WTC11 (cell line): ENCODE measurements around the gene NIP7. TPM values are rescaled to one million over a fixed set of nuclear protein-coding genes. Genes with fewer than 3 reads are reported as not detected.

Experiments used
- ATAC-seq: fragments of 200-7000 bp; cut with Tn5 transposase; 2 replicates; pipeline ENCODE4 v1.10.0; 2021; ENCODE audit warnings: mild to moderate bottlenecking, moderate library complexity
- CTCF ChIA-PET: fragments of 300-600 bp; sonication (Branson Sonifier 250); formaldehyde crosslinking; loops from one replicate; lab custom pipeline; 2021; ENCODE audit warnings: antibody characterized with exemption; lab: Charles Lee
- POLR2A ChIA-PET: fragments of 350-600 bp; sonication (Branson Sonifier 250); formaldehyde crosslinking; loops from one replicate; lab custom pipeline; 2021; ENCODE audit warnings: antibody characterized with exemption; lab: Charles Lee
- DNase-seq: peaks from one replicate; pipeline ENCODE4 v3.0.0; 2021; ENCODE audit warnings: low spot score
- H3K27ac Mint-ChIP-seq: 2 replicates; pipeline ENCODE4 v1.8.0; 2021; ENCODE audit warnings: mixed read lengths
- H3K27me3 Mint-ChIP-seq: 2 replicates; pipeline ENCODE4 v1.8.0; 2021; ENCODE audit warnings: low read depth, mild to moderate bottlenecking, moderate library complexity, mixed read lengths
- H3K36me3 Mint-ChIP-seq: 2 replicates; pipeline ENCODE4 v1.8.0; 2021; ENCODE audit warnings: mixed read lengths
- H3K4me1 Mint-ChIP-seq: 2 replicates; pipeline ENCODE4 v1.8.0; 2022; ENCODE audit warnings: mixed read lengths
- H3K4me3 Mint-ChIP-seq: 2 replicates; pipeline ENCODE4 v1.8.0; 2021; ENCODE audit warnings: mild to moderate bottlenecking, moderate library complexity, mixed read lengths
- H3K9me3 Mint-ChIP-seq: 2 replicates; pipeline ENCODE4 v1.8.0; 2021; ENCODE audit warnings: mixed read lengths
- ATF1 ChIP-seq: sonication (generic); formaldehyde crosslinking; IDR thresholded peaks from 2 replicates; pipeline ENCODE4 v1.8.1; 2023; ENCODE audit warnings: mild to moderate bottlenecking, moderate library complexity, missing genetic modification reagents
- E2F1 ChIP-seq: sonication (generic); formaldehyde crosslinking; IDR thresholded peaks from 2 replicates; pipeline ENCODE4 v1.8.0; 2022; ENCODE audit warnings: mild to moderate bottlenecking, missing genetic modification reagents
- ETV6 ChIP-seq: sonication (generic); formaldehyde crosslinking; IDR thresholded peaks from 2 replicates; pipeline ENCODE4 v1.8.1; 2022; ENCODE audit warnings: mild to moderate bottlenecking, missing genetic modification reagents
- HMGXB4 ChIP-seq: sonication (generic); formaldehyde crosslinking; IDR thresholded peaks from 2 replicates; pipeline ENCODE4 v1.8.1; 2023; ENCODE audit warnings: mild to moderate bottlenecking, moderate library complexity, missing genetic modification reagents
- MYBL2 ChIP-seq: sonication (generic); formaldehyde crosslinking; IDR thresholded peaks from 2 replicates; pipeline ENCODE4 v1.8.1; 2023; ENCODE audit warnings: mild to moderate bottlenecking, moderate library complexity, missing genetic modification reagents
- NR2C2 ChIP-seq: sonication (generic); formaldehyde crosslinking; IDR thresholded peaks from 2 replicates; pipeline ENCODE4 v1.8.0; 2022; ENCODE audit warnings: mild to moderate bottlenecking, missing genetic modification reagents
- NR3C1 ChIP-seq: sonication (generic); formaldehyde crosslinking; conservative IDR thresholded peaks from 2 replicates; pipeline ENCODE4 v1.8.1; 2023; ENCODE audit warnings: low read depth, mild to moderate bottlenecking, missing genetic modification reagents
- PRRX2 ChIP-seq: fragments of 250-450 bp; sonication (Bioruptor Pico); IDR thresholded peaks from 2 replicates; pipeline ENCODE4 v1.8.0; 2021; ENCODE audit warnings: mild to moderate bottlenecking
- RORB ChIP-seq: fragments of 250-450 bp; sonication (Bioruptor Pico); IDR thresholded peaks from 2 replicates; pipeline ENCODE4 v1.9.0; 2021; ENCODE audit warnings: mild to moderate bottlenecking
- STAT6 ChIP-seq: sonication (generic); formaldehyde crosslinking; conservative IDR thresholded peaks from 2 replicates; pipeline ENCODE4 v1.8.1; 2023; ENCODE audit warnings: mild to moderate bottlenecking, low read depth, missing genetic modification reagents, moderate library complexity
- TEAD4 ChIP-seq: sonication (generic); formaldehyde crosslinking; IDR thresholded peaks from 2 replicates; pipeline ENCODE4 v1.8.0; 2022; ENCODE audit warnings: mild to moderate bottlenecking, missing genetic modification reagents
- total RNA-seq: library from RNA; stranded (reverse); gene quantifications from 3 replicates; pipeline ENCODE4 v1.2.3, GENCODE V29; 2021
- TF ChIP-seq, protein P1 (sequence below): sonication (generic); formaldehyde crosslinking; IDR thresholded peaks from 2 replicates; pipeline ENCODE4 v1.8.1; 2022; ENCODE audit warnings: mild to moderate bottlenecking, moderate library complexity, missing genetic modification reagents

The NIP7 gene
- total RNA-seq, 1 experiment from 2014 or later: 43.7 TPM

GRCh38 chr16:69298261-69298660 is 41.3 kb upstream of the NIP7 start:
- ChIA-PET CTCF (no interaction called here), POLR2A (no interaction called here)
- Mint-ChIP-seq H3K4me3 (no peak overlapping the region), H3K9me3 (no peaks in the 10 kb centered on the region), H3K27me3 (no peaks in the 10 kb centered on the region), H3K36me3 (peaks cover 16% of the 10 kb centered on the region), H3K27ac (no peak overlapping the region), H3K4me1 (no peaks in the 10 kb centered on the region)
- DNase-seq: no peak
- ATAC-seq: no peak
- TF ChIP-seq ETV6 (CRISPR knock-in tag) (no peak), MYBL2 (CRISPR knock-in tag) (no peak), STAT6 (no peak), PRRX2 (CRISPR knock-in tag) (no peak), E2F1 (no peak)
- TF ChIP-seq, protein P1, sequence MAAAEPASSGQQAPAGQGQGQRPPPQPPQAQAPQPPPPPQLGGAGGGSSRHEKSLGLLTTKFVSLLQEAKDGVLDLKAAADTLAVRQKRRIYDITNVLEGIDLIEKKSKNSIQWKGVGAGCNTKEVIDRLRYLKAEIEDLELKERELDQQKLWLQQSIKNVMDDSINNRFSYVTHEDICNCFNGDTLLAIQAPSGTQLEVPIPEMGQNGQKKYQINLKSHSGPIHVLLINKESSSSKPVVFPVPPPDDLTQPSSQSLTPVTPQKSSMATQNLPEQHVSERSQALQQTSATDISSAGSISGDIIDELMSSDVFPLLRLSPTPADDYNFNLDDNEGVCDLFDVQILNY: no peak

DNA sequence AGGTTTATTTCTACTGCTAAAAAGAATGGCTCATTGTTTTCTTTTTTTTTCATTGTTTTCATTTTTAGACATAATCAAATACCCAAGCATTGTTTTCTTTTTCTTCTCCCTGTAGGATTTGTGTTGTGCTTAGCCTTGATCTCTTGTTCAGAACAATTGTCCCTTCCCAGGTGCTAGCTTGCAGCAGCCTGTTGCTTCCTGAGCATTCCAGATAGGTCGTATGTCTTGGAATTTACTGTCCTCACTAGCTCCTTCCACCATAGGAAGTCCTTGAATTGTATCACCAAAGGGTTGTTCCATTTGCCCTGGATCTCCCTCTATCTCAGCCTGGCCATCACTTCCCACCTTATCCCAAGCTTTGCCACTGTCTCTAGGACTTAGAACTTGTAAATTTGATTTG is 38.4 kb upstream of the NIP7 start:
- Mint-ChIP-seq H3K27ac (no peak overlapping the region), H3K4me3 (no peak overlapping the region), H3K36me3 (peaks cover 15% of the 10 kb centered on the region), H3K4me1 (no peaks in the 10 kb centered on the region), H3K9me3 (no peaks in the 10 kb centered on the region), H3K27me3 (no peaks in the 10 kb centered on the region)
- ChIA-PET CTCF (interaction anchor here (0.6 kb wide), 1 partner anchor 1112 kb away, joined by 3 read pairs; no protein-coding TSS in a partner anchor), POLR2A (interaction anchor here (0.7 kb wide), 1 partner anchor 207 kb away, joined by 3 read pairs; no protein-coding TSS in a partner anchor)
- ATAC-seq (no peak), DNase-seq (no peak)
- no peak for TF ChIP-seq NR2C2 (CRISPR knock-in tag)
- no peak for TF ChIP-seq NR3C1 (CRISPR knock-in tag)
- no peak for TF ChIP-seq TEAD4
- no peak for TF ChIP-seq RORB (CRISPR knock-in tag)
- no peak for TF ChIP-seq ATF1 (CRISPR knock-in tag)

- H3K4me3 Mint-ChIP-seq: no peak overlapping the region
- CTCF ChIA-PET: interaction anchor here (1.4 kb wide), 1 partner anchor 455 kb away, joined by 3 read pairs; no protein-coding TSS in a partner anchor
- POLR2A ChIA-PET: interaction anchor here (0.6 to 0.7 kb wide), 2 partner anchors 22 to 208 kb away, joined by 3 read pairs; no protein-coding TSS in a partner anchor
These were observed 37.7 kb upstream of the NIP7 start for GRCh38 chr16:69301861-69302260.

More at GRCh38 chr16:69301861-69302260, 37.7 kb upstream of the NIP7 start:
- Mint-ChIP-seq H3K9me3 (no peaks in the 10 kb centered on the region), H3K36me3 (peaks cover 14% of the 10 kb centered on the region), H3K27ac (no peak overlapping the region), H3K27me3 (no peaks in the 10 kb centered on the region), H3K4me1 (no peaks in the 10 kb centered on the region)
- ATAC-seq (no peak), DNase-seq (no peak)
- no peak for TF ChIP-seq HMGXB4
